ENCODE measurements around the gene C11orf21. TPM values are rescaled to one million over a fixed set of nuclear protein-coding genes. Genes with fewer than 3 reads are reported as not detected.
"Not testable (repeated sequence)": the region's sequence is repeated elsewhere in the genome, so short reads cannot be mapped to it uniquely, and the experiment has no call there.

Gene C11orf21
- total RNA-seq, 1 donor from 2014 or later = 8.1 TPM

GRCh38 chr11:2332569-2332968, 30.9 kb upstream of the C11orf21 start:
- H3K4me3 ChIP-seq = not testable (repeated sequence)

GRCh38 chr11:2331404-2331803, 29.7 kb upstream of the C11orf21 start:
- TF ChIP-seq POLR2A (IDR thresholded peaks at IDR 0.05) = no peak
- no peak for TF ChIP-seq CTCF (IDR thresholded peaks at IDR 0.05)
- no peak for TF ChIP-seq POLR2AphosphoS5 (IDR thresholded peaks at IDR 0.05; ENCODE audit: insufficient read depth in 1 of 2, low read depth in 1 of 2)
- Histone ChIP-seq H3K9me3 (no peaks in the 10 kb centered on the region), H3K27me3 (no peaks in the 10 kb centered on the region), H3K36me3 (no peaks in the 10 kb centered on the region), H3K4me1 (peaks cover 9% of the 10 kb centered on the region), H3K4me3 (no peak overlapping the region), H3K27ac (no peak overlapping the region)
- intact Hi-C loops (cut with DNase I) = no loop called here
- DNase-seq (ENCODE audit: extremely low spot score in 2 of 2) = no peak

More at GRCh38 chr11:2332569-2332968, 30.9 kb upstream of the C11orf21 start:
- intact Hi-C loops (cut with DNase I); H3K9me3 ChIP-seq; DNase-seq (ENCODE audit: extremely low spot score in 2 of 2); H3K4me1 ChIP-seq; H3K27ac ChIP-seq; H3K36me3 ChIP-seq; H3K27me3 ChIP-seq: not testable (repeated sequence)

- intact Hi-C loops (cut with DNase I) = no loop called here
- no peaks in the 10 kb centered on the region for H3K9me3 ChIP-seq
- DNase-seq (ENCODE audit: extremely low spot score in 2 of 2) = no peak
- H3K4me3 ChIP-seq = no peak overlapping the region
- no peak overlapping the region for H3K27ac ChIP-seq
- no peaks in the 10 kb centered on the region for H3K27me3 ChIP-seq
- no peak for TF ChIP-seq CTCF (IDR thresholded peaks at IDR 0.05)
- no peak for TF ChIP-seq POLR2A (IDR thresholded peaks at IDR 0.05)
- no peak for TF ChIP-seq POLR2AphosphoS5 (IDR thresholded peaks at IDR 0.05; ENCODE audit: insufficient read depth in 1 of 2, low read depth in 1 of 2)
- no peaks in the 10 kb centered on the region for H3K36me3 ChIP-seq
- peaks cover 9% of the 10 kb centered on the region for H3K4me1 ChIP-seq
Observed at GRCh38 chr11:2330696-2331095, 29.0 kb upstream of the C11orf21 start.

GRCh38 chr11:2329551-2329950, 27.8 kb upstream of the C11orf21 start:
- no peak overlapping the region for H3K27ac ChIP-seq
- intact Hi-C loops (cut with DNase I) = no loop called here
- no peak overlapping the region for H3K4me3 ChIP-seq
- no peaks in the 10 kb centered on the region for H3K36me3 ChIP-seq
- H3K27me3 ChIP-seq = no peaks in the 10 kb centered on the region
- no peak for DNase-seq (ENCODE audit: extremely low spot score in 2 of 2)
- TF ChIP-seq POLR2A (IDR thresholded peaks at IDR 0.05) (no peak), POLR2AphosphoS5 (IDR thresholded peaks at IDR 0.05; ENCODE audit: insufficient read depth in 1 of 2, low read depth in 1 of 2) (no peak), CTCF (IDR thresholded peaks at IDR 0.05) (no peak)
- no peaks in the 10 kb centered on the region for H3K9me3 ChIP-seq
- peaks cover 9% of the 10 kb centered on the region for H3K4me1 ChIP-seq

GRCh38 chr11:2328656-2329354, 27.1 kb upstream of the C11orf21 start:
- Histone ChIP-seq H3K27me3 (no peaks in the 10 kb centered on the region), H3K4me3 (no peak overlapping the region), H3K36me3 (no peaks in the 10 kb centered on the region), H3K9me3 (no peaks in the 10 kb centered on the region), H3K27ac (no peak overlapping the region), H3K4me1 (peaks cover 9% of the 10 kb centered on the region)
- intact Hi-C loops (cut with DNase I) = no loop called here
- no peak for DNase-seq (ENCODE audit: extremely low spot score in 2 of 2)
- TF ChIP-seq POLR2A (IDR thresholded peaks at IDR 0.05) (no peak), POLR2AphosphoS5 (IDR thresholded peaks at IDR 0.05; ENCODE audit: insufficient read depth in 1 of 2, low read depth in 1 of 2) (no peak), CTCF (IDR thresholded peaks at IDR 0.05) (no peak)

Data from vagina (tissue), 2 donors.